H7 (cell line): ENCODE results near the gene MRPL37. TPM values are rescaled to one million over a fixed set of nuclear protein-coding genes. Genes with fewer than 3 reads are reported as not detected.

Source experiments
- DNase-seq: peaks from one replicate; pipeline ENCODE4 v3.0.0; 2012
- H3K27me3 ChIP-seq: 2 replicates; pipeline ENCODE4 v1.6.0; 2011; ENCODE audit warnings: mild to moderate bottlenecking, low read length; ENCODE audit not compliant: control insufficient read depth, insufficient read depth
- H3K36me3 ChIP-seq: replicated peaks from 2 replicates; pipeline ENCODE4 v1.5.1; 2011; ENCODE audit warnings: low read length; ENCODE audit not compliant: control insufficient read depth, insufficient read depth
- H3K4me3 ChIP-seq: 2 replicates; pipeline ENCODE4 v1.5.1; 2011; ENCODE audit warnings: low read depth, mild to moderate bottlenecking, control low read depth, low read length, moderate library complexity; ENCODE audit not compliant: insufficient read depth
- total RNA-seq: library from RNA; depleted of rRNA; stranded (reverse); fragments of >200 nt; shearing (Covaris generic); gene quantifications from 2 replicates; pipeline ENCODE4 v1.2.3, GENCODE V29; 2014

Gene MRPL37
- total RNA-seq, 1 experiment from 2014 or later, result 275 TPM

GRCh38 chr1:54220004-54220811, 20.2 kb downstream of the MRPL37 start:
- H3K4me3 ChIP-seq, result no peak overlapping the region
- no peaks in the 10 kb centered on the region for H3K27me3 ChIP-seq
- DNase-seq, result no peak
- peaks cover 30% of the 10 kb centered on the region for H3K36me3 ChIP-seq

DNA sequence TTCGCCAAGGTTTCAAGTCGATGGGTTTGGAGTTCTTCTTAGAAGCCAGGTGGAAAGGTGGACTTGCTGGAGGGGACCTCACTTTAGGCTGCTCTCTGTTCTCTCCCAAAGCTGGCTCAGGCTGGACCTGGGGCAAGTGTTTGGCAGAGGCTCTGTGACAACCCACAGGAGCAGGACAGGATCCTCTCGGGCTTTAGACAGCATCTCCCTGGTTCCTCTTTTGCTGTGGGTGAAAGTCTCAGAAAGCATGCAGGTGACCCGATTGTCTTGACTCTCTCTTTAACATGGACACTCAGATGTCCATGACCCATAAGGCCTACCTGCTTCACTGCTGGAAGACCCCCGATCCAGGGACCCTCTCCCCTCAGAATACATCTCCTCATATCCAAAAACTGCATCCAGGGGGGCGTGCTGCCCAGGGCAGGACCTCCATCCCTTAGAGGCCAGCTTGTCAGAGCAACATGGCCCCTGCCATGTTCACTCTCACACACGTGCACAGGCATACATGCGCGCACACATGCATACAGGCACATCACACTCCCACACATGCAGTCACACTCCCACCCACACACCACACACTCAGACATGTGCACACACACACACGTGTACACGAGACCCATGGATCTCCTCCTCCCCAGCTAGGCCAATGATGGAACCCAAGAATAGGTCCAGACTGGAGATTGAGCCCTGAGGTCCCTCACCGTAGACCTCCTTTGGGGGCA, 21.3 kb downstream of the MRPL37 start:
- DNase-seq, result no peak
- Histone ChIP-seq H3K4me3 (no peak overlapping the region), H3K27me3 (no peaks in the 10 kb centered on the region), H3K36me3 (peaks cover 20% of the 10 kb centered on the region)

DNA sequence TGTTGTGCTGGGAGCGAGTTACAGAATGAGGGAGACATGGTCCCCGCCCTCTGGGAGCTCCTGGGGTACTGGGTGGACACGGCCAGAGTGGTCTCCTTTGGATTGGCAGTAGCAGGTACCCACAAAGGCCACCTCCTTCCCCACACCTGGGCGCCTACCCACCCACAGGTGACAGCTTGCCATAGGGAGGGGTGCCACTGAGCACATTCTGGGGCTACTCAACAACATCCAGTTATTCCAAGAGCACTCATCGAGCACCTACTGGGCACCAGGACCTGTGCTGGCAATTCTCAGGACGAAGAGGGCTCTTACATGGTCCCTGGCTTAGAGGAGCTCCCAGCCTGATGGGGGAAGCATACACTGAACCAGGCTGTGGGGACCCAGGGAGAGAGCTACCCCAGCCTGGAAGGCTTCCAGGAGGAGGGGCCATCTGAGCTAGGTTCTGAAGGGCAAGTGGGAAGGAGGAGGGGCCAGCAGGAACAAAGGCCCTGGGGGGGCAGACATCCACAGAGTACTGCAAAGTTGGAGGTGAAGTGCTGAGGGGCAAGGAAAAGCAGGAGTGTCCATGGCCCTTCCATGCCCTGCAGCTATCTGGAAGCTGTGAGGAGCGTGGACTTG, 22.0 kb downstream of the MRPL37 start:
- Histone ChIP-seq H3K36me3 (peaks cover 13% of the 10 kb centered on the region), H3K4me3 (no peak overlapping the region), H3K27me3 (no peaks in the 10 kb centered on the region)
- peak; percentile 71 for DNase-seq

DNA sequence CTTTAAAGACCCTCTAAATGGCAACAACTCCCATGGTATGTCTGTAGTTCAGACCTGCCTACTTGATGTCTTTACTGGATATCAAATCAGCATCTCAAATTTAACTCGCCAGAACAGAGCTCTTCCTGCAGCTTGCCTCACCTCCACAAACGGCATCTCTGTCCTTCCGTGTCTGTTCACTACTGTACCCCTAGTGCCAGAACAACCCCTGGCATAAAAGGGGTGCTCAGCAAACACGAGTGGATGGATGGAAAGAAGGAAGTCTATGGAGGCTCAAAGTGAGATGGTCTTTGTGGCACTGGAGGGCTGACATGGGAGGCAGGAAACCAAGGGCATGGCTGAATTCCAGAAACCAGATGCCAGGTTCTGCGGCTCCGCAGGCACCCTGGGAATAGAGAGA, 22.7 kb downstream of the MRPL37 start:
- no peaks in the 10 kb centered on the region for H3K27me3 ChIP-seq
- DNase-seq, result no peak
- peaks cover 9% of the 10 kb centered on the region for H3K36me3 ChIP-seq
- no peak overlapping the region for H3K4me3 ChIP-seq

- DNase-seq, result peak; percentile 73
- Histone ChIP-seq H3K27me3 (no peaks in the 10 kb centered on the region), H3K36me3 (peaks cover 4% of the 10 kb centered on the region), H3K4me3 (no peak overlapping the region)
These were observed 23.7 kb downstream of the MRPL37 start for GRCh38 chr1:54223441-54224202.

DNA sequence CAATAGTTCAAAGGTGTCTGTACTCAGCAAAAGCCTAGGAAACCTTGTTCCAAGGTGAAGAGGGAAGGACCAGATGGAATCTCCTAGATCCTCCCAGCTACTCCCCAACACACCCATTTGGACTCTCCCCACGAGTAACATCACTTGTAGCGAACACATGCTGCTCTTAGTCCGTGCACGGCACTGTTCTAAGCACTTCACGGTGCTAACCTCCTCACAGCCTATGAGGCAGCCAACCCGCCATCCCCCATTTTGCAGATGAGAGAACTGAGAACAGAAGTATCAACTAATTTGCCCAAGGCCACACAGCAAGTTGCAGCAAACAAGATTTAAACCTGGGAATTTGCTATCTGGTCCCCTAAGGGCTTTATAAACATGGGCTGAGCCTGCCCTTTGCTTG, 24.3 kb downstream of the MRPL37 start:
- Histone ChIP-seq H3K27me3 (no peaks in the 10 kb centered on the region), H3K36me3 (peaks cover 3% of the 10 kb centered on the region; the same call in 1 of the 2 replicates), H3K4me3 (no peak overlapping the region)
- no peak for DNase-seq

- H3K36me3 ChIP-seq, result peaks cover 2% of the 10 kb centered on the region; the same call in 1 of the 2 replicates
- no peaks in the 10 kb centered on the region for H3K27me3 ChIP-seq
- no peak overlapping the region for H3K4me3 ChIP-seq
- DNase-seq, result no peak
These were observed 25.4 kb downstream of the MRPL37 start for GRCh38 chr1:54225378-54225777.

- H3K36me3 ChIP-seq, result peaks cover 1% of the 10 kb centered on the region; the same call in 1 of the 2 replicates
These were observed 26.1 kb downstream of the MRPL37 start for GRCh38 chr1:54225986-54226559.

DNA sequence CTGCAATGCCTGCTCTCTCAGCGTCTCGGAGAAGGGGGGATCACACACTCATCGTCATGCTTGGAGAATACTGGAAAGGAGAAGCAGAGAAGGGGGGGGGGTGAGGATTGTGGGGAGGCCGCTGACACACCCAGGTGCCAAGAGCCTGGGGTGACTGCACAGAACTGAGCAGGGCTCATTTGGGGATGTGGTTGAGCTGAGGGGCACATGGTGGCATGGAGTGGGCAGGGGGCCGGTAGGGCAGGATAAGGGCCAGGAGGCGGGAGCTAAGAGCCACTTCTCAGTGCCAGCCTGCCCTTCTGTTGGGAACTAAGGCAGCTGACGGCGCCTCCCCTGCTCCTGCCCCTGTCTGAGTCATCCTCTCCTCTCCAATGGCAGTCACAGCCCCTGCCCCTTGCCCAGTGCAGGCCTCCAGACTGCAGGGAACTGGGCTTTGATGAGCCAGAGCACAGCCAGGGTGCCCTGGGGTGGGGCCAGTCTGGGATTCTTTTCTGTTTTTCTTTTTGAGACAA, 27.2 kb downstream of the MRPL37 start:
- H3K4me3 ChIP-seq, result no peak overlapping the region
- H3K36me3 ChIP-seq, result no peaks in the 10 kb centered on the region
- DNase-seq, result no peak
- H3K27me3 ChIP-seq, result no peaks in the 10 kb centered on the region

More at GRCh38 chr1:54225986-54226559, 26.1 kb downstream of the MRPL37 start:
- Histone ChIP-seq H3K4me3 (no peak overlapping the region), H3K27me3 (no peaks in the 10 kb centered on the region)
- DNase-seq, result no peak

DNA sequence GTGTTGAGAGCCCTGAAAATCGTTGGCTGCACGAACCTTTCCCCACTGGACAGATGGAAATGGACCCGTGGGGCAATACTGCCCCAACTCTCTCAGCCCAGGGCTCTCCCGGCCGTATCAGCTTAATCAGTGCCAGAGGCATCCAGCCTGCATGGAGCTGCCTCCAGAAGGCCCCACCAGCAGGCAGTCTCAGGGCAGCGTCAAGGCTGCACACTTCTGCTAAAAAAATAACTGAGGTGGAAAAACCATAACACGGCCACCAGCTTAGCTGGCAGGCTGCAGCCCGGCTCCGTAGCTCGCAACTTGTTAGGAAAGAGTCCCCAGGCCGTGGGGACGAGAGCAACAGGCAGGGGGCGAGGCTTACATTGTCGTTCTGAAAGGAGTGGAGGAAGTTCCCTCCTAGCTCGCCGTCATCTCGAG, 27.9 kb downstream of the MRPL37 start:
- Histone ChIP-seq H3K4me3 (no peak overlapping the region), H3K27me3 (no peaks in the 10 kb centered on the region), H3K36me3 (no peaks in the 10 kb centered on the region)
- peak; percentile 82 for DNase-seq

GRCh38 chr1:54228638-54229079, 28.7 kb downstream of the MRPL37 start:
- no peak overlapping the region for H3K4me3 ChIP-seq
- H3K36me3 ChIP-seq, result no peaks in the 10 kb centered on the region
- no peak for DNase-seq
- no peaks in the 10 kb centered on the region for H3K27me3 ChIP-seq

DNA sequence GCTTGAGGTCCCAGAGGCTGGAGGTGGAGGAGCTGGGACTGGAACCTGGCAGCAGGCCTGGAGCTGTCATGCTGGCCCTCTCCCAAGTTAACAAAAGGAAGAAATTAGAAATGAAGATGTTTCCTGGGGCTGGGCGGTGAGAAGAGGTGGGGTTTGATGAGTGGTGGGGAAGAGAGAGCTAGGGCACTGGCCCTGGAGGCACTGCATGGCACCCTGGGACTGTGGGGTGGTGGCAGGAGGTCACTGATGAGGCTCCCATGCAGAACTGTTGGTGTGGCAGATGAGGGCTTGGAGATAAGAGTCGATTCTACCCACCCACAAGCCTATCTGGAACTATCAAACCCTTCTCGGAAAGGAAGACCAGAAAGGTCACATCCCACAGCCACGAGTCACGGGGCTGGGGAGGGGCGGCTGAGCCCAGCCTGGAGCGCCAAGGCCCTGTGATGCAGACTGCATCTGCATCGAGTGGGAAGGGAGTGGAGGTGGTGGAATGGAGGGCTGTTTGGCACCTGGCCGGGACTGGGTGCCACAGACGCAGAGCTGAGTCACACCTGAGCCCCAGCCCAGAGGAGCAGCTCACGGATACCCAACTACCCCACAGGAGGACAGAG, 29.4 kb downstream of the MRPL37 start:
- peak; percentile 61 for DNase-seq
- H3K36me3 ChIP-seq, result no peaks in the 10 kb centered on the region
- no peak overlapping the region for H3K4me3 ChIP-seq
- no peaks in the 10 kb centered on the region for H3K27me3 ChIP-seq

GRCh38 chr1:54230507-54231339, 30.8 kb downstream of the MRPL37 start:
- DNase-seq, result no peak
- H3K4me3 ChIP-seq, result no peak overlapping the region
- no peaks in the 10 kb centered on the region for H3K27me3 ChIP-seq
- H3K36me3 ChIP-seq, result no peaks in the 10 kb centered on the region
